Hematopoietic multipotent progenitor cell treated with erythropoietin and hydrocortisone succinate and interleukin-3 and kit ligand, for 15 days (in vitro differentiated cells): ENCODE results near the gene HOATZ.

Experiments
- DNase-seq: peaks from one replicate; pipeline ENCODE4 v3.0.0-alpha.2; 2015; ENCODE audit warnings: low spot score

HOATZ gene

DNA sequence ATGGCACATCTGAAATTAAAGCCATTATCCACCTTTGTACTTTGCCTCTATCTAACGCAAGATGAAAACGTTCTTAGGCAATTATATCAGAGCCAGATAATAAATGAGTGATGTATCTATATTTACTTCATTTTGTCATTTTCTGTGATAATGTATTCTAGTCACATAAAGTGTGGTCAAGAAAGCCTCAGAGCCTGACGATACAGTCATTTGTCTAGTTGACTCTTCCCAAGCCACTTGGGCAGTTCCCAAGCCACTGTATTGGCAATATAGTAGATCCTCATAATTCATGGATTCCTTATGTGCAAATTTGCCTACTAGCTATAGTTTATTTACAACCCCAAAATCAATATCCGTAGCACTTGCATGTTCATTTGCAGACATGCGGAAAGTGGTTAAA lies 7.8 kb downstream of the HOATZ start:
- DNase-seq = no peak

DNA sequence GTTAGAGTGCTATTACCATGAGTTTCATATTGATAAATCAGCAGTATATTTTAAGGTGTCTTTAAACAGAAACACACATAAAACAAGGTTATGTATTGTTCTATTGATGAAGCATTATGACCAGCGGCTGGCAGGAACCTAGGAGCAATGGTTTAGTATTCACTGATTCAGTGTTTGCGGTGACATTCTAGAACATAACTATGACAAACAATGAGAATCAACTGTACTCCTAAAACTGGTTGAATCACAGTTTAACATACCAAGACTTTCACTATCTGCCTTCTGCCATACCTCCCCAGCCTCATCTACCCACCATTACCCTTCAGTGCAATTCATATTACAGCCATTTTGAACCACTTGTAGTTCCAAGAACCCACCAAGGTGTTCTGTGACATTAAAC lies 8.8 kb downstream of the HOATZ start:
- no peak for DNase-seq

DNA sequence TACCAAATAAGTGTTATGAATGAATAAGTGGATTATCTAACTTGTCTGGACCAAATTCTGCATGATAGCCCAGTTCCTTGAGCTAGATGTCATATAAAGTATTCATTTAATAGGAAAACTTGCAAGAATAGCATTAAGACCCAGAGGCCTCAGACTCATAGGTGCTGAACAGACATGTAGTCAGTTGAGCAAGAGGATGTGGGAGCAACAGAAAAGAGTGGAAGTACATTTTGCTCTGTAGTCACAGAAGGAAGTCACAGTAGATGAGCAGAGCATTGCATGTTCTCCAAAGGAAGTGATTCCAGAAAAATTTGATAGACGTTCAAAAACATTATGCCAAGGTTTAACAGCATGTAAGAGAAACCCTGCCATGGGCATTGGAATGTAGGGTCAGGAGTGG lies 9.5 kb downstream of the HOATZ start:
- DNase-seq = no peak

DNA sequence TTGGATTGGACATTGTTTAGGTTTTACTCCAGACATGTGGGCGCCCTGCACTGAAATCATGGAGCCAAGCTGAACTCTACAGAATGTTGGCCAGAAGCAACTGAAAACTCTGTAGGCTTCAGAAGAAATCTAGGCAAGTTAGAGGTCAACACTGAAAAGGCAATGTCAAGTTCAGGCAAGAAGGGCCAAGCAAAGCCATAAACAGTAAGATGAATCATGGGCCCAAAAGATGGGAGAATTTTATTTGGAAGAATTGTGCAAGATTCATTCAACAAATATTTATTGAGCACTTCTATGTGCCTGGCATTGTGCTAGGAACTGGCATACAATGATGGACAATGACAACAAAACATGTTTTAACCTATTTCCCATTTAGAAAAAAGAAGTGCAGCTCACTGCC lies 10.9 kb downstream of the HOATZ start:
- DNase-seq = no peak

DNA sequence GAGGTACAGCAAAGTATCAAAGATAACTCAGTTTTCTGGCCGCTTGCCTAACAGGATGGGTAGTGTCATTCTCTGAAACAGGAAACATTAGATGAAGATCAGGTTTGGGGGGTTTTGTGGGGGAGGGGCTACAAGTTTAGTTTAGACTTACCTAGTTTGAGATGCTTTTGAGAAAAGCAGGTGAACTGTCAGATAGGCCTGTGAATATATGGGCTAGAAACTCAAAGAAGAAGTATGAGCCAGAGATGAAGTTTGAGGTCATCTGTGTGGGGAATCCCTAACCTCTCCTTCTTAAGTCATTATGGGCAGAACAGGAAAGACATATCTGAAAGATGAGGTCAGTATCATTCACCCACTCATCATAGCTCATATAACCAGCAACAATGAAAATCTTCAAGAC lies 11.9 kb downstream of the HOATZ start:
- no peak for DNase-seq

DNA sequence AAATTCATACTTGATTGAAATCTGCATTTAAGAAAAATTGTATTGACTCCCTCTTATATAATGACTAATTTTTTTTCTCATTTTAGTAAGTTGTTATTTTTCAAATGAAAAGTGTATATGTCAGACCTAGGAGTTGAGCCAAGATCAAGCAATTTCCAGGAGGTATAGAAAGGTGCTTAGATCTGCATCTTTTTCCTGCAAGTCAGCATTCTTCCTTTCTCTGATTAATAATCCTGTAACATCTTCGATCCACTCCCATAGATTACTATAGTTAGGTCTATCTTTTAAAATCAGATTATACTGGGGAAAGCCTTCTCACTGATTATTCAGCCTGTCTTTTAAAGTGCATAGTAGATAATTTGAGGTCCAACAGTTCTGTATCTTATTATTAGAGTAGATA lies 12.7 kb downstream of the HOATZ start:
- DNase-seq = no peak

DNA sequence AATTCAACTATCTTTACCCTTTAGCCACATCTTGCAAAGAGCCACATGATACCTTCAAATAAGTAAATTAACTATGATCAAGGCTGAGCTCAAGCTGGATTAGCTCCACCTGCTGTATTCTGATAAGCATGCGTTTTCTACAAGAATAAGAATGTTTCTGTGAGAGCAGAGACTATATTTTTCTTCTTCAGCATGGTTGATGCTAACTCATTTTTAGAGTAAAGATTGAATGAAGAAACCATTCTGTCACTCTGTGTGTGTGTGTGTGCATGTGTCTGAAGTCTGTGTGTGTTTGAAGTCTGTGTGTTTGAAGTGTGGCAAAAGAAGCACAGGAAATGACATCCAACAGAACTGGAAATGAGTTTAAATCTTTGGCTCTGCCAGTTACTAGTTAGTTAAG lies 14.0 kb downstream of the HOATZ start:
- no peak for DNase-seq

DNA sequence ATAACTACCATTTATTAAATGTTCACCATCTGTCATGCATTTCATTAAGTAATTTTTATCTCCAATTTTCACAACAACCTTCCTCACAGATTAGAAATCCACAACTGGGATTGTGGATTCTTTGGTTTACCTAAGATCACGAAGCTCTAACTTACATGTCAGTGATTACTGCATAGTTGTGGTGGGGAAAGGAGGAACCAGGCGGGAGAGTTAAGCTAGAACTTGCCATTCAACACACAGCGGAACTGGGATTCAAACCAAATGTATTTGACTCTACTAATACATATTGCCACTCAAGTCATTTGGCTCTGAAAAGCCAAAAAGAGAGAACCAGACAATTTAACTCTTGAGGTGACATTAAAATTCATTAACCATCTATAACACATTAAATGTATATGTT lies 15.5 kb downstream of the HOATZ start:
- no peak for DNase-seq

DNA sequence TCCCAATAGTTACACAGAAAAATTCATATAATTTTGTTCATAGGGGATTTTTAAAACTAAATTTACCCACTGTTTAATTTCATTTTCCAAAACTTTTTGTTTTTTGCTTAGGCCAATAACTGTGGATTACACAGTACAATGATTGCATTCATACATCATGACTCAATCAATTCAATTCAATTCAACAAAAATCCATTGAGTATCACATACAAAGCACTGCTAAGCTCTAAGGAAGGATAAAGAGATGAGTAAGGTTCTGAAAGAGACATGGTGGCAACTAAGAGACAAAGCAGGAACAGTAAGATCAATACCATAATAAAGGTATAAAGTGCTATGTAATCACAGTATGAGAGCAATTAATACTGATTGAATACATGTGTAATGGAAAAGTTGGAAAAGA lies 16.6 kb downstream of the HOATZ start:
- DNase-seq = no peak

DNA sequence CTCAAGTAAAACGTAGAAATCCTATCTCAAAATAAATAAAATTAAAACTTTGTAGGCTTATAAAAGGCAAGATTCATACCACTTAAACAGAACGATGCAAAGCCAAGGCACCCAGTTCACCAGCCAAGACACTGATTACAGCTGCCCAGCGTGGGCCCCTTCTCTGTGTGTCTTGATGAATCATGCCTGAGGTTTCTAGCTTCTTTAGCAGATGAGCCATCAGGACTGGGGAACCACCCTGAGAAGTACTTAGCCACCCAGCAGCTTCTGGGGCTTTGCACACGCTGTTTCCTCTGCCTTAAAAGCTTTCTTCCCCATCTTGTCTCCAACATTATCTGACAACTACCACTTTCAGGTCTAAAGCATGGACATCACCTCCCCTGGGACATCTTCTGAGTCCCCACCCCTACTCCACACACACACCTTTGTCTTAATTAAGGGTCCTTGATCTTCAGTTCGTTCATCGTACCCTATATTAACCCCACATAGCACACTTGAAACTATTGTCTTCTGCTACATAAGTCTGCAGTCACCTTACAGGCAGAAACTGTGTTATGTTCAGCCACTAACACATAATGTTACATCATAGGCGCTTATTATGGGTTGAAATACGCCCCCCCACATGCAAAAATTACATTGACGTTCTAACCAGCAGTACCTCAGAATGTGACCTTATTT lies 17.2 kb downstream of the HOATZ start:
- no peak for DNase-seq

DNA sequence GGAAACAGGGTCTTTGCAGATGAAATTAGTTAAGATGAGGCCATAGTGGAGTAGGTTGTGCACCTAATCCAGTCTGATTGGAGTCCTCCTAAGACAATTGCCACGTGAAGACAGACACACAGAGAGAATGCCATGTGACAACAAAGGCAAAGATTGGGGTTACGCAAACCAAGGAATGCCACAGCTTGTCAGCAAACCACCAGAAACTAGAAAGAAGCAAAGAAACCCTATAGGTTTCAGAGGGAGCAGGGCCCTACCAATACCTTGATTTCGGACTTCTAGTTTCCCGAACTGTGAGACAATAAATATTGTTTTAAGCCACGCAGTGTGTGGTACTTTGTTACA lies 17.8 kb downstream of the HOATZ start:
- no peak for DNase-seq

DNA sequence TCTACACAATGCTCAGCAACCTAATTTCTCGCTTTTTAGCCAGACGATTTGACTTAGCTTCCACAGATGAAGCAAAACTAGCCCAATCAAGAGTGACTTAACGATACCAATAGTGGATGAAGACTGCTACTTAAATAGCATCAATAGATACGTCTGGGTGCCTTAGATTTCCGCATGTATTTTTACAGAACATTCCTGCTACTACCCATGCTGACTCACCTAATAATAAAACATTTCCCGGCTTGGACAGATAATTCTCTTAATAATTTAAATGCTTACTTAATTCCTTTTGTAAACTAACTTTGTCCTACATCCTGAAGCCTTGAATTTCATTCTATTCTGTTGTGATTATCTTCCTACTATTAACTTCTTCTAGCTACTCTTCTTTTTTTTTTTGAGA lies 20.7 kb downstream of the HOATZ start:
- no peak for DNase-seq

DNA sequence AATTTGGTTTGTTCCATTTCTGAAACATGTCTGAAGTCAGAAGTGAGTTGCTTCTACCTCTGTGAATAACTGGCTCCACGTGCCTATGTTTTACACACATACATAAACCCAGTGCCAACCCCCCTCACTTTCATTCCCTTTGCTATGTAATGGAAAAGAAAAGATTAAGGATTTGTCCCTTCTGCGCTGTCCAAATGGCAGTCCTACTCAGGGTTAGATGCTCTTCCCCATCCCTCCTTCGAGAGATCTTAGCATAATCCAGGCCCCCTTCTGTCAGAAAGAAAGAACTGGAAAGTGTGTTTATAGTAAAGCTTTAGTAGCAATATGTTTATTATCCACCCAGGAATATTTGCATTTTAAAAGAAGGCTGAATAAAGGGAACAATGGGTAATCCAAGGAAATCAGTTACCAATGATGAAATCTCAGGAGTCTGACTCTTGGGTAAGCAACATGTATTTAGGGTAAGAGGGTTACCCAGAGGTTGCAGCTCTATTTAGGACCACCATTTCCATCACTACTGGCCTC lies 22.8 kb downstream of the HOATZ start:
- DNase-seq = no peak

DNA sequence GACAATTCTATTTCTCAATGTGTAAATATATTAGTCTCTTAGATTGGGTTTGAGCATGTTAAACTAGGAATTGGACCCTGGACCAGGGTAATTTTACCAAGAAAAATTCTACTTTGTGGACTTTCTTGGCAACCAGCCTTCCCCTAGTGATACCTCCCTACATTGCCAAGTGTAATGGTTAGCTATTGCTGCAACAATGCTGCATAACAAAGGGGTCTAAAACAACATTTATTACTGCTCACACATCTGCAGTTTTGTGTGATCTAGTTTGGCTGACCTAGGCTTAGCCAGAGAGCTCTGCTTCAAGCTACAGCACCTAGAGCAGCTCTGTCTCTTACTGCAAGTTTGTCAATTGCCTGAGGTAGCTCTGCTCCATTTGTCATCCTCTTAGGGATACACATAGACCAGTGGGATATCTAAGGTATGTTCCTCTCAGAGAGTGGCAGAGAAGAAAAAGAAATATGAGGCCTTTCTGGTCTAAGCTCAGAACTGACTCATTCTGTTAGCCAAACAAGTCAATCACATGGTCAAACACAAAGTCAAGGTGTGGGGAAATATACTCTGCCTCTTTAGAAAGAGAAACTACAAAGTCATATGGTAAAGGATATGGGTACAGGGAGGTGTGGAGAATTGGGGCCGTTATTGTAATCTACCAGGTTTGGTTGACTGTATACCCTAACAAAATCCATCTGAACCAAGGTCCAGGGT lies 24.0 kb downstream of the HOATZ start:
- no peak for DNase-seq

DNA sequence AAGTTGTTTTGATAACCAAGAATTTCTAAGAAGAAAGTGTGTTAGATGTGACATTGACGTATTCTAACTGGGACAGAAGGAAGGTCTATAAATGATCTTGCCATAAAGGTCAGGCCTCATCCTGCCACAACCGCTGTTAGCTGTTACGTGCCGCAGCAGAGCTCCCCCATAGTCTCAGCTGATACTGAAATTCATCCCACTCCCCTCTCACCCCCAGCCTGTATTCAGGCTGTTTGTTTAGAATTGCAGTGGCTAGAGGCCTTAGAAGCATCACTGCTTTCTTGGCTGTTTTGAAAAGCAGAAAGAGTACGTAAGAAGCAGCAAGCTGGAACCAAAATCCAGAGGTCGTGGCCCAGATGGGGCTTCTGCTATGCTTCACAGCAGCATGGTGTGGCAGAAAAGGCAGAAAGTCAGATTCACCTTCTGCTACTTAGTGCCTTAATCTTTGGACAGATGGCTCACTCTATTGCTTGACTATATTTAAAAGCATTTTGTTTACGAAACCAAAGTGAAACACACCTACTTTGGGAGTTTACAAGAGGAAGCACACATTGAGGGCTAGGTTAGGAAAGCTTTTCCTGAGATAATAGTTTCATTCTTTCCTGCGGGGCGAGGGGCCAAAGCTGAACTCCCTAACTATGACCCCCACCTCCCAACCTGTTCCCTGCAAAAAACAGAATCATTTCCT lies 25.0 kb downstream of the HOATZ start:
- DNase-seq = no peak

DNA sequence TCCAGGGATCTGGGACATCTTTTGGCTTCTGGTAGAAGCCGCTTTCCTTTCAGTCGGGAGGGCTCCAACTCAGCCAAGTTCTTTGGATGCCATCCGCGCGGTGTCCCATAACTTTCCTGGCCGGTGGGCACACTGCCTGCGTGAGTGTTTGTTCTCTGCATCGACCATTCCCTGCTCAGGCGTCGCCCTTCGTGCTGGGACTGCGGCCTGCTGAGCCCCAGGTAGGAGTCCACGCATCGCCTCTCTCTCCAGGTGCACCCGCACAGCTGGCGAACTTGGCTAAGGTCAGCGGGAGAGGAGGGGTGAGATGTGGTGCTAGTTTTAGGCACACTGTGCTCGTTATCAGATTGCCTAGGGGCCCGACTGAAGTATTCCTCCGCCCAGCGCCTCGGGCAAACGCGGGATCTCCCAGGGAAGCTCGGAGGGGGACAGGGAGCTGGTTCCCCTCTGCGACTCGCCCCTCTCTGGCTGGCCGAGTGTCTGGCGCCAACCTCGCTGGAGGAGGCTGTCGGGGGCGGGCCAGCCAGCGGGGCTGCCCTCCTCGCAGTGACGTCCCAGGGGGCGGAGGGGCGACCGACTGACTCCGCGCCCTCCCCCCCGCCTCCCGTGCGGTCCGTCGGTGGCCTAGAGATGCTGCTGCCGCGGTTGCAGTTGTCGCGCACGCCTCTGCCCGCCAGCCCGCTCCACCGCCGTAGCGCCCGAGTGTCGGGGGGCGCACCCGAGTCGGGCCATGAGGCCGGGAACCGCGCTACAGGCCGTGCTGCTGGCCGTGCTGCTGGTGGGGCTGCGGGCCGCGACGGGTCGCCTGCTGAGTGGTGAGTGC lies 25.7 kb downstream of the HOATZ start, which contains the start of gene LAYN:
Gene LAYN (plus strand): TSS at position 607 of the 823 bp plus-strand sequence. CDS start 124 bp downstream, at position 731.
- no peak for DNase-seq

DNA sequence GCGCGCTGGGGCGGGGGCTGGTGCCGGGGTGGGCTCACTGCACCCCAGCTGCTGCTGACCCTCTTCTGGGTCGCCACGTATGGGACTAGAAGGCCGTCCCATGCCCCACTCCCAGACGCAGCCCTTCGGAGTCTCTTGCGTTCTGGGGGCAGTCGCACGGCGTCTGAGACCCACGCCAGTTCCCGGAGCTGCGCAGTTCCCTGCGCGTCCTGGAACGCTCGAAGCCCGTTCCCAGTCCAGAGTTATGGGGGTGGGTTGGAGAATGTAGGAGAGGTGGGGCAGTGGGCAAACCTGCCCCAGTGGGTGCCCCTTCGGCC lies 26.3 kb downstream of the HOATZ start:
- no peak for DNase-seq

DNA sequence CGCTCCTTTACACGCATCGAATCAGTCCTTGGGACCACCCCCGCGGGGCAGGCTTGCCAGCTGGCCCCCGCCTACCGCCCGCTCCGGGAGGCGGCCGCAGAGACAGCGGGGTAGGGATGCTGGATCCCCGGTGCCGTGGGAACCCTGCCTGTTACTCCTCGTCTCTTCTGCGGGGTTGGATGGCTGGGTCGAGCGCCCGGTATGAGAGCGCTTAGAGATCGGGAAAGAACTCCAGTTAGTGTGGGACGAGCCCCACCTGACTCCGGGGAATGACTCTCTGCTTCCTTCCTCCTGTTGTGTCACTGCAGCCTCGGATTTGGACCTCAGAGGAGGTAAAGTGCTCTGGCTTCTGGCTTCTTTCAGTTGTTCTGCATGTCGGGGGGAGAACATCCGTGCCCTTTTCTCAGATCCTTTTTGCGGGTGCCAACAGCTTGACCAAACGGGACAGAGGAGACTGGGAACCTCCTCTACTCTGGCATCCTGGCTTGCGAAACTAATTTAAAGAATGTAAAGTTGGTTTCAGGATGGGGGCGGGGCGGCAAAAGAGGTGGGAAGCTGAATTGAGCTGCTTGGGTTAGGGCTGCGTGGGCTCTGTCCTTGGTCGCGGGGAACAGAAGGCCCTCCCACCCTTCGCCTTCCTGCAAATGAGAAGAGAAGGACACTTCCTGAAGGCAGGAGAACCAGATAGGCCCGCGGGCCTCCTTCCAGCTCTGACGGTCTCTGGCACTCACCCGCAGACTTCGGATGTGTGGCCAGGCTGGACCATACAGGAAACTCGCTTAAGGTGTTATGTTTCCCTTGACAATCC lies 26.9 kb downstream of the HOATZ start:
- DNase-seq = no peak

DNA sequence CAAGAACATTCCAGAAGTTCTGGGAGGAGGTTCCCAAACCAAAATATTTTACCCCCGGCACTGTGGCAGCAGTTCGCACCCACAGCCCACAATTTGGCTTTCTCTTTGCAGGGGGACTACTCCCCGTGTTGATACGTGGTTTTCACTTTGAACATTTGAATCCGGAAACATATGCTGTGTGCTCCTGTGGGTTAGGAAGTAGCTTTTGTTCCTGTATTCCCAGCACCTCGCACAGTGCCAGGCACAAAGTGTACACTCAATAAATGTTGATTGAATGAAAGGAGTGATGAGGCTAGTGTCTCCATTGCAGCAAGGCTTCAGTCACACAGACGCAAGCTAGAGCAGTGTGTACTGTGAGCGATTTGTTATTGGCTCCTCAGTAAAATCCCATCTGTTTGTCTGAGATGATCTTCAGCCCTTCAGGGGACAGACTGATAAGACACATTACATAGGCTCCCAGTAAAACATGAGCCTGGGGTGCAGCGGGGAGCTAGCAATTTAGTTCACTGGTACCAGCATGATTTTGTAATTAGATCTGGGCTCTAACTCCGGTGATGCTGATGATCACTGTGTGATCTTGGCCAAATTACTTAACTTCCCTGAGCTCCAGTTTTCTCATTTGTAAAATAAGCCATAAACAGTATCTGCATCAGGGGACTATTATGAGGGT lies 28.2 kb downstream of the HOATZ start:
- no peak for DNase-seq

DNA sequence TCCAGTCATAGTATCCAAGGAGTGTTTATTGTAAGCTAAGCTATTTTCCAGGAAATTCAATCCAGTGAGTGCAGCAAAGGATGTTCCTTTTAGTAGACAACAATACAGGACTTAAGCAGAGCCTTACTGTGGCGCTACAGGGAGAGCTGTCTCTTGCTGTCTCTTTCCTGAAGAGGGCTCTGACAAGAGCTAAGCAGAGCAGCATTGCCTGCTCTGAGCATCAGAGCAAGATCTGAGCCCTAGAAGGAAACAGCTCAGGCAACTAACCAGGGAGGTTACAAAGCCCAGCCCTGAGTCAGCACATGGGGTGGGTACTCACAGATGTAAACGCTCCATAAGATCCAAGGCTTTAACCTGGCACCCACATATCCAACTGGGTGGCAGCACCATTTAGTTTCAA lies 33.9 kb downstream of the HOATZ start:
- no peak for DNase-seq
